SK-N-SH (cell line): Measurements from ENCODE around the gene VPS52.

ENCODE experiments used
- EP300 ChIP-seq, 2 experiments: IDR thresholded peaks; 2 replicates each; pipeline versions ENCODE4 v1.4.0 to v1.6.1; 2012; ENCODE audit warnings: borderline replicate concordance in 1 of 2, low read depth in 1 of 2, low read length in 1 of 2
- FOSL2 ChIP-seq: IDR thresholded peaks from 2 replicates; pipeline ENCODE4 v1.4.0; 2012; ENCODE audit warnings: low read depth, mild to moderate bottlenecking, moderate library complexity, borderline replicate concordance
- MXI1 ChIP-seq: IDR thresholded peaks from 2 replicates; pipeline ENCODE4 v1.6.1; 2012; ENCODE audit warnings: mild to moderate bottlenecking, low read depth, low read length, improper control_type of control experiment
- YY1 ChIP-seq: IDR thresholded peaks from 2 replicates; pipeline ENCODE4 v1.4.0; 2012; ENCODE audit warnings: low read depth, mild to moderate bottlenecking
- TF ChIP-seq, protein P1 (sequence below): IDR thresholded peaks from 2 replicates; pipeline ENCODE4 v1.4.0; 2012; ENCODE audit warnings: low read depth, borderline replicate concordance
- TF ChIP-seq, protein P2 (sequence below): fragments of 200-600 bp; sonication (generic); IDR thresholded peaks from 2 replicates; pipeline ENCODE4 v1.6.1; 2017; ENCODE audit warnings: antibody characterized with exemption, mild to moderate bottlenecking, moderate library complexity
- TF ChIP-seq, protein P3 (sequence below): IDR thresholded peaks from 2 replicates; pipeline ENCODE4 v1.4.0; 2012; ENCODE audit warnings: low read depth, borderline replicate concordance
- TF ChIP-seq, protein P4 (sequence below): fragments of 150-350 bp; IDR thresholded peaks from 2 replicates; pipeline ENCODE4 v1.6.1; 2017; ENCODE audit warnings: antibody characterized with exemption, low read length, low read depth, borderline replicate concordance
- TF ChIP-seq, protein P5 (sequence below): IDR thresholded peaks from 2 replicates; pipeline ENCODE4 v1.4.0; 2012; ENCODE audit warnings: low read depth

DNA sequence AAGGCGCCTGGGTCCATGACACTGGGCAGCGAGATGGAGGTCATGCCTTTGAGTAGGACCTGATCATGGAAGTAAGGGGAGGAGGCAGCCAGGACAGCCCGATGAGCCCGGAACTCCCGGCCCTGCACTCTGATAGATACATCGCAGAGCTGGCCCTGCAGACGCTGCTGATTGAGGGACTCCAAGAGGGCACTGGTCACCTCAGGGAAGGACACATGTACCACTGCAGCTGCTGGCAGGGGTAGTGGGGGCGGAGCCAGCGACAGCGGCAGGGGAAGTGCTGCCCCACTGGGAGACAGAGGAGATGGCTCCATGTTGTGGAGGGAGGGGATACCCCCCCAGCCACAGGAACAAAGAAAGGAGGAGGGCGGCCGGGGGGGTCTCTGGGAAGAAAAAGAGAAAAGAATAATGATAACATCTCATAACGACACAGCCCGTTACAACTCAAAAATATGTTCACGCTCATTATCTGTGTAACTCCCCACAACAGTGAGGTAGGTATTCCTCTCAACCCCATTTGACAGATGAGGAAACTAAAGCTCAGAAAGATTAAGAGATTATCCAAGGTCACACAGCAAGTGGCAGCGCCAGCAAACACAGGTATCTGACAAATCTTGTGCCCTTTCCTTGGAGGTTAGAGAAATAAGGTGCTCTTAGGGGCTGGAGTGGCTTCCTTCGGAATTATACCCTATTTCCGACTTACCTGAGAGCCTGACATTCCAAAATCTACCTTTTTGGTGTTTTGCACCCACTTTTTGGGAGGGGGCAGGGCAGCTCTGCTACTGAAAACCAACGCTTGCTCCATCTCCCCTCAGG lies 45.1 kb upstream of the VPS52 start:
- TF ChIP-seq FOSL2 (no peak), EP300 (IDR thresholded peaks at IDR 0.05; ENCODE audit: borderline replicate concordance in 1 of 2, low read depth in 1 of 2, low read length in 1 of 2) (no peak), YY1 (no peak), MXI1 (no peak)
- TF ChIP-seq, protein P1, sequence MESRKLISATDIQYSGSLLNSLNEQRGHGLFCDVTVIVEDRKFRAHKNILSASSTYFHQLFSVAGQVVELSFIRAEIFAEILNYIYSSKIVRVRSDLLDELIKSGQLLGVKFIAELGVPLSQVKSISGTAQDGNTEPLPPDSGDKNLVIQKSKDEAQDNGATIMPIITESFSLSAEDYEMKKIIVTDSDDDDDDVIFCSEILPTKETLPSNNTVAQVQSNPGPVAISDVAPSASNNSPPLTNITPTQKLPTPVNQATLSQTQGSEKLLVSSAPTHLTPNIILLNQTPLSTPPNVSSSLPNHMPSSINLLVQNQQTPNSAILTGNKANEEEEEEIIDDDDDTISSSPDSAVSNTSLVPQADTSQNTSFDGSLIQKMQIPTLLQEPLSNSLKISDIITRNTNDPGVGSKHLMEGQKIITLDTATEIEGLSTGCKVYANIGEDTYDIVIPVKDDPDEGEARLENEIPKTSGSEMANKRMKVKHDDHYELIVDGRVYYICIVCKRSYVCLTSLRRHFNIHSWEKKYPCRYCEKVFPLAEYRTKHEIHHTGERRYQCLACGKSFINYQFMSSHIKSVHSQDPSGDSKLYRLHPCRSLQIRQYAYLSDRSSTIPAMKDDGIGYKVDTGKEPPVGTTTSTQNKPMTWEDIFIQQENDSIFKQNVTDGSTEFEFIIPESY = no peak
- TF ChIP-seq, protein P2, sequence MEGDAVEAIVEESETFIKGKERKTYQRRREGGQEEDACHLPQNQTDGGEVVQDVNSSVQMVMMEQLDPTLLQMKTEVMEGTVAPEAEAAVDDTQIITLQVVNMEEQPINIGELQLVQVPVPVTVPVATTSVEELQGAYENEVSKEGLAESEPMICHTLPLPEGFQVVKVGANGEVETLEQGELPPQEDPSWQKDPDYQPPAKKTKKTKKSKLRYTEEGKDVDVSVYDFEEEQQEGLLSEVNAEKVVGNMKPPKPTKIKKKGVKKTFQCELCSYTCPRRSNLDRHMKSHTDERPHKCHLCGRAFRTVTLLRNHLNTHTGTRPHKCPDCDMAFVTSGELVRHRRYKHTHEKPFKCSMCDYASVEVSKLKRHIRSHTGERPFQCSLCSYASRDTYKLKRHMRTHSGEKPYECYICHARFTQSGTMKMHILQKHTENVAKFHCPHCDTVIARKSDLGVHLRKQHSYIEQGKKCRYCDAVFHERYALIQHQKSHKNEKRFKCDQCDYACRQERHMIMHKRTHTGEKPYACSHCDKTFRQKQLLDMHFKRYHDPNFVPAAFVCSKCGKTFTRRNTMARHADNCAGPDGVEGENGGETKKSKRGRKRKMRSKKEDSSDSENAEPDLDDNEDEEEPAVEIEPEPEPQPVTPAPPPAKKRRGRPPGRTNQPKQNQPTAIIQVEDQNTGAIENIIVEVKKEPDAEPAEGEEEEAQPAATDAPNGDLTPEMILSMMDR = no peak
- TF ChIP-seq, protein P3, sequence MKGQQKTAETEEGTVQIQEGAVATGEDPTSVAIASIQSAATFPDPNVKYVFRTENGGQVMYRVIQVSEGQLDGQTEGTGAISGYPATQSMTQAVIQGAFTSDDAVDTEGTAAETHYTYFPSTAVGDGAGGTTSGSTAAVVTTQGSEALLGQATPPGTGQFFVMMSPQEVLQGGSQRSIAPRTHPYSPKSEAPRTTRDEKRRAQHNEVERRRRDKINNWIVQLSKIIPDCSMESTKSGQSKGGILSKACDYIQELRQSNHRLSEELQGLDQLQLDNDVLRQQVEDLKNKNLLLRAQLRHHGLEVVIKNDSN = no peak
- TF ChIP-seq, protein P4, sequence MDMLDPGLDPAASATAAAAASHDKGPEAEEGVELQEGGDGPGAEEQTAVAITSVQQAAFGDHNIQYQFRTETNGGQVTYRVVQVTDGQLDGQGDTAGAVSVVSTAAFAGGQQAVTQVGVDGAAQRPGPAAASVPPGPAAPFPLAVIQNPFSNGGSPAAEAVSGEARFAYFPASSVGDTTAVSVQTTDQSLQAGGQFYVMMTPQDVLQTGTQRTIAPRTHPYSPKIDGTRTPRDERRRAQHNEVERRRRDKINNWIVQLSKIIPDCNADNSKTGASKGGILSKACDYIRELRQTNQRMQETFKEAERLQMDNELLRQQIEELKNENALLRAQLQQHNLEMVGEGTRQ = no peak
- TF ChIP-seq, protein P5, sequence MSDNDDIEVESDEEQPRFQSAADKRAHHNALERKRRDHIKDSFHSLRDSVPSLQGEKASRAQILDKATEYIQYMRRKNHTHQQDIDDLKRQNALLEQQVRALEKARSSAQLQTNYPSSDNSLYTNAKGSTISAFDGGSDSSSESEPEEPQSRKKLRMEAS = no peak
